Measurements from ENCODE around the gene RAB30. TPM values are rescaled to one million over a fixed set of nuclear protein-coding genes. Genes with fewer than 3 reads are reported as not detected.
A peak's percentile ranks its signal among the peaks of the same experiment; 100 is the strongest.

Gene RAB30
- total RNA-seq, 1 donor: 12.5 TPM

GRCh38 chr11:82981852-82982251 is 89.8 kb downstream of the RAB30 start:
- TF ChIP-seq CTCF (IDR thresholded peaks at IDR 0.05; ENCODE audit: insufficient read depth, low read depth, low read length): no peak
- DNase-seq (ENCODE audit: low read depth): no peak

DNA sequence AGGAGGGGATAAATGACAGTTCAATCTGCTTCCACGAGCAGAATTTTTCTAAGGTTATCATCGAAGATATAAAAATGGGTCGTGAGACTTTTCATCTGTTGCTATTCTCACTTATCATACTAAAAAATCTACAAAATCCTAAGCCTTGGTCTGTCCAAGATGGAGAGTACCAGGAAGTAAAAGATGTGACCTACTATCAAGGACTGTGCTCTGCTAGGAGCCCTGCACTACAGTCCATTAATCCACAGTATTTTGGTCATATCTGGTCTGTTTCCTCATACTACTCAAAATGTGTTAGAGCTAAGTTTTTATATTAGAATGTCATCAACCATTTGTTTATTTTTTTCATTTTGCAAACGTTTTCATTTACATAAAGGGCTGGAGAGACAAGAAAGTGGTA is 90.8 kb downstream of the RAB30 start:
- no peak overlapping the region for H3K4me3 ChIP-seq (ENCODE audit: low read depth, low read length)
- no peak for TF ChIP-seq CTCF (IDR thresholded peaks at IDR 0.05; ENCODE audit: insufficient read depth, low read depth, low read length)
- no peak for DNase-seq (ENCODE audit: low read depth)

More at GRCh38 chr11:82981852-82982251, 89.8 kb downstream of the RAB30 start:
- H3K4me3 ChIP-seq (ENCODE audit: low read depth, low read length): no peak overlapping the region

DNA sequence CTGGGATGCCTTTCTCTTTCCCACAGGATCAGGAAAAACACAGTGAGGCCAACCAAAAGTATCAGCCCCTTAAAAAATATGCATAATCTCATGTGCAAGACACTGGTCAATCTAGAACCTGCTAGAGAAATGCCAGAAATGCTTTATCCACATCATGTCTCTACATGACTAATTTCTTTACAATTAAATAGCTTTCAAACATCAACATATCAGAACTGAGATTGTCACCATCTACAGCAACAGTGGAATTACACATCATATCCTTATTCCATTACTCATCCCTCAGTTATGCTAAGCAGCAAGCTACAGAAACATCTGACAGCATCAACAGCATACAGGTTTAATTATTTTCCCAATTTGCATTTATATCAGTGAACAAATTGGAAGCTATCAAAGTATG is 91.4 kb downstream of the RAB30 start:
- no peak for TF ChIP-seq CTCF (IDR thresholded peaks at IDR 0.05; ENCODE audit: insufficient read depth, low read depth, low read length)
- no peak overlapping the region for H3K4me3 ChIP-seq (ENCODE audit: low read depth, low read length)
- peak; percentile 59 for DNase-seq (ENCODE audit: low read depth)

- H3K4me3 ChIP-seq (ENCODE audit: low read depth, low read length): no peak overlapping the region
Measured at GRCh38 chr11:82979824-82980223, 91.9 kb downstream of the RAB30 start.

DNA sequence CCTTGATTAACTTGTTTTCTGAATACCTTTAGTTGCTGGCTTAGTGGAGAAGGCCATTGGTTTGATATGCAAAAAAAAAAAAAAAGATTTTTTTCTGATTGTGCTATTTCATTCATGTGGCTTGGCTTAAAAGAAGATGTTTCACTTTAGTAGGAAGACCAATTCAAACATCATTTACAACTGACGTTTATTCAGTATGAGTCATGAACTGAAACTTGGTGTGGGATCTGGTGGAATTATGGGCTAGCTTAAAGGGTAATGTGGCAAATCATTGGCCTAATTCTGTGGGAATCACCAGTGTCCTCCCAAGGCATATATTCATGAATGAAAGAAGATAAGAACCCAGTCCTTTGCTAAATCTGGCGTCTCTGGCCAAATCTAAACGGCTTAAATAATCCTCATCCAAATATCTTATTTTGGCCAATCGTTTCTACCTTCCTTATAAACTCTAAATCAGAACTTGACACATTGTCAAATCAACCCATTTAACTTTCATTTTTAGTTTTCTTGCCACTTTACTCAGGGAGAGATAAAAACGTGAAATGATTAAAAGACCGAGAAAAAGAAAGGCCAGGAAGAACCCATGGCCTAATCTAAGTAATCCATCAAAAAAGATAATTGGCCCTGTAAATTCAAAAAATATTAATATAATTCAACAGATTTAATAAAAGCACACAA is 93.1 kb downstream of the RAB30 start:
- no peak overlapping the region for H3K4me3 ChIP-seq (ENCODE audit: low read depth, low read length)
- TF ChIP-seq CTCF (IDR thresholded peaks at IDR 0.05; ENCODE audit: insufficient read depth, low read depth, low read length): no peak
- peak; percentile 79 for DNase-seq (ENCODE audit: low read depth)

More at GRCh38 chr11:82979824-82980223, 91.9 kb downstream of the RAB30 start:
- TF ChIP-seq CTCF (IDR thresholded peaks at IDR 0.05; ENCODE audit: insufficient read depth, low read depth, low read length): no peak
- DNase-seq (ENCODE audit: low read depth): no peak

- no peak overlapping the region for H3K4me3 ChIP-seq (ENCODE audit: low read depth, low read length)
- no peak for DNase-seq (ENCODE audit: low read depth)
- no peak for TF ChIP-seq CTCF (IDR thresholded peaks at IDR 0.05; ENCODE audit: insufficient read depth, low read depth, low read length)
Measured at GRCh38 chr11:82976786-82977185, 94.9 kb downstream of the RAB30 start.

- no peak for DNase-seq (ENCODE audit: low read depth)
- no peak overlapping the region for H3K4me3 ChIP-seq (ENCODE audit: low read depth, low read length)
- TF ChIP-seq CTCF (IDR thresholded peaks at IDR 0.05; ENCODE audit: insufficient read depth, low read depth, low read length): no peak
Measured at GRCh38 chr11:82975882-82976281, 95.8 kb downstream of the RAB30 start.
